CD4-positive, alpha-beta T cell (primary cell): ENCODE measurements around the gene ZNF823. TPM values are rescaled to one million over a fixed set of nuclear protein-coding genes. Genes with fewer than 3 reads are reported as not detected.

Experiments
- ATAC-seq: fragments of 200-7000 bp; cut with Tn5 transposase; one replicate; pipeline ENCODE4 v1.10.0; 2022; ENCODE audit warnings: mild to moderate bottlenecking; ENCODE audit not compliant: poor library complexity
- CTCF ChIA-PET: fragments of 350-600 bp; sonication (Branson Sonifier 250); formaldehyde crosslinking; loops from one replicate; lab custom pipeline; 2021; ENCODE audit warnings: antibody characterized with exemption, inconsistent platforms; lab: Charles Lee
- POLR2A ChIA-PET: fragments of 350-600 bp; sonication (Branson Sonifier 250); formaldehyde crosslinking; loops from one replicate; lab custom pipeline; 2021; ENCODE audit warnings: antibody characterized with exemption, inconsistent platforms; lab: Charles Lee
- DNase-seq, 14 experiments: peaks; one replicate each; pipeline ENCODE4 v3.0.0-alpha.2; 2013 to 2020; ENCODE audit warnings: mixed read lengths in 2 of 14
- H3K27ac ChIP-seq, 2 donors: one replicate each; pipeline versions ENCODE4 v1.5.1 to v1.7.0; 2013; ENCODE audit warnings: low read length in 2 of 2, low read depth in 1 of 2, mild to moderate bottlenecking in 1 of 2
- H3K27me3 ChIP-seq, 2 experiments: 1 replicate in 1 of 2; 2 replicates in 1 of 2; pipeline versions ENCODE4 v1.6.1 to v1.7.0; 2013; ENCODE audit warnings: low read length in 2 of 2, control low read depth in 1 of 2, mild to moderate bottlenecking in 1 of 2, moderate library complexity in 1 of 2; ENCODE audit not compliant: insufficient read depth in 2 of 2, control insufficient read depth in 1 of 2
- H3K36me3 ChIP-seq: one replicate; pipeline ENCODE4 v1.6.1; 2013; ENCODE audit warnings: low read length, control low read depth; ENCODE audit not compliant: insufficient read depth
- H3K4me1 ChIP-seq: one replicate; pipeline ENCODE4 v1.6.1; 2013; ENCODE audit warnings: low read length, control low read depth; ENCODE audit not compliant: insufficient read depth
- H3K4me3 ChIP-seq: one replicate; pipeline ENCODE4 v1.5.1; 2013; ENCODE audit warnings: mild to moderate bottlenecking, low read length, moderate library complexity
- H3K9me3 ChIP-seq, 2 experiments: 1 replicate in 1 of 2; 2 replicates in 1 of 2; pipeline versions ENCODE4 v1.6.1 to v1.7.0; 2013; ENCODE audit warnings: low read length in 2 of 2, mild to moderate bottlenecking in 2 of 2, control low read depth in 1 of 2, moderate library complexity in 1 of 2; ENCODE audit not compliant: control insufficient read depth in 1 of 2, insufficient read depth in 1 of 2
- H3K27ac Mint-ChIP-seq: one replicate; pipeline ENCODE4 v1.8.0; 2020; ENCODE audit warnings: mixed read lengths
- H3K27me3 Mint-ChIP-seq: one replicate; pipeline ENCODE4 v1.8.0; 2021; ENCODE audit warnings: mixed read lengths
- H3K36me3 Mint-ChIP-seq: one replicate; pipeline ENCODE4 v1.8.0; 2021; ENCODE audit warnings: low read depth, mixed read lengths
- H3K4me1 Mint-ChIP-seq: one replicate; pipeline ENCODE4 v1.8.0; 2021; ENCODE audit warnings: low read depth, mixed read lengths
- H3K4me3 Mint-ChIP-seq: one replicate; pipeline ENCODE4 v1.8.0; 2020; ENCODE audit warnings: mild to moderate bottlenecking, mixed read lengths
- H3K9me3 Mint-ChIP-seq: one replicate; pipeline ENCODE4 v1.8.0; 2020; ENCODE audit warnings: mixed read lengths
- intact Hi-C, 2 experiments: fragments of 100-400 bp; cut with DNase I in 1 of 2; cut with micrococcal nuclease in 1 of 2; formaldehyde crosslinking; loops; one replicate each; pipeline versions ENCODE4 v1.15.1 to v1.9.0; 2023 to 2025; cut with DNase I, micrococcal nuclease
- total RNA-seq, 174 experiments: library from RNA in 2 of 174; stranded (reverse) in 2 of 174; gene quantifications; one replicate each; pipeline ENCODE4 v1.2.3 and lab custom pipeline; 2021 to 2026
- TF ChIP-seq, protein P1 (sequence below): fragments of 200-600 bp; IDR thresholded peaks from one replicate; pipeline ENCODE4 v1.8.0; 2022; ENCODE audit warnings: antibody characterized with exemption, mild to moderate bottlenecking

ZNF823 gene
- total RNA-seq, 2 experiments from 2014 or later, result 1.7 to 2.2 TPM

DNA sequence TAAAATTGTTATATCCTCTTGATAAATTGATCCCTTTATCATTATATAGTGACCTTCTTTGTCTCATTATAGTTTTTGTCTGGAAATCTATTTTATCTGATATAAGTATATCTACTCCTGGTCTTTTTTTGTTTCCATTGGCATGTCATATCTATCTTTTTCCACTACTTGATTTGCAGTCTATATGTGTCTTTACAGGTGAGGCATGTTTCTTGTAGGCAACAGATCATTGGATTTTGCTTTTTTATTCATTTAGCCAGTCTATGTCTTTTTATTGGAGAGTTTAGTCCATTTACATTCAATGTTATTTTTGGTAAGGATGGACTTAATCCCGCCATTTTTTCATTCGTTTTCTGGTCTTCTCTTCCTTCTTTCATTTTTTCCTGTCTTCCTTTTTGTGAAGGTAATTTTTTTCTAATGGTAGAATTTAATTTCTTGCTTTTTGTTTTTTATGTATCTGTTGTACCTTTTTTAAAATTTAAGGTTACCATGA, 13.5 kb upstream of the ZNF823 start:
- Mint-ChIP-seq H3K9me3 (peaks cover 36% of the 10 kb centered on the region), H3K27ac (no peak overlapping the region), H3K27me3 (peaks cover 34% of the 10 kb centered on the region), H3K36me3 (peaks cover 11% of the 10 kb centered on the region), H3K4me1 (no peaks in the 10 kb centered on the region), H3K4me3 (no peak overlapping the region)
- H3K36me3 ChIP-seq, result no peaks in the 10 kb centered on the region
- H3K27me3 ChIP-seq, result peaks cover 3 to 8% of the 10 kb centered on the region in 2 experiments
- no peak for ATAC-seq
- H3K9me3 ChIP-seq, result peaks cover 11 to 50% of the 10 kb centered on the region in 2 experiments
- DNase-seq, result no peak
- H3K4me1 ChIP-seq, result no peaks in the 10 kb centered on the region
- ChIA-PET POLR2A (no interaction called here), CTCF (no interaction called here)
- H3K27ac ChIP-seq, result no peak overlapping the region
- intact Hi-C loops, result no loop called here
- H3K4me3 ChIP-seq, result no peak overlapping the region
- TF ChIP-seq, protein P1, sequence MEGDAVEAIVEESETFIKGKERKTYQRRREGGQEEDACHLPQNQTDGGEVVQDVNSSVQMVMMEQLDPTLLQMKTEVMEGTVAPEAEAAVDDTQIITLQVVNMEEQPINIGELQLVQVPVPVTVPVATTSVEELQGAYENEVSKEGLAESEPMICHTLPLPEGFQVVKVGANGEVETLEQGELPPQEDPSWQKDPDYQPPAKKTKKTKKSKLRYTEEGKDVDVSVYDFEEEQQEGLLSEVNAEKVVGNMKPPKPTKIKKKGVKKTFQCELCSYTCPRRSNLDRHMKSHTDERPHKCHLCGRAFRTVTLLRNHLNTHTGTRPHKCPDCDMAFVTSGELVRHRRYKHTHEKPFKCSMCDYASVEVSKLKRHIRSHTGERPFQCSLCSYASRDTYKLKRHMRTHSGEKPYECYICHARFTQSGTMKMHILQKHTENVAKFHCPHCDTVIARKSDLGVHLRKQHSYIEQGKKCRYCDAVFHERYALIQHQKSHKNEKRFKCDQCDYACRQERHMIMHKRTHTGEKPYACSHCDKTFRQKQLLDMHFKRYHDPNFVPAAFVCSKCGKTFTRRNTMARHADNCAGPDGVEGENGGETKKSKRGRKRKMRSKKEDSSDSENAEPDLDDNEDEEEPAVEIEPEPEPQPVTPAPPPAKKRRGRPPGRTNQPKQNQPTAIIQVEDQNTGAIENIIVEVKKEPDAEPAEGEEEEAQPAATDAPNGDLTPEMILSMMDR, result no peak

GRCh38 chr19:11749751-11750150, 11.0 kb upstream of the ZNF823 start:
- no peaks in the 10 kb centered on the region for H3K36me3 ChIP-seq
- ATAC-seq (no peak), DNase-seq (no peak)
- ChIA-PET CTCF (no interaction called here), POLR2A (no interaction called here)
- TF ChIP-seq, protein P1, result no peak
- Mint-ChIP-seq H3K27me3 (peaks cover 29% of the 10 kb centered on the region), H3K36me3 (peaks cover 9% of the 10 kb centered on the region), H3K4me3 (no peak overlapping the region), H3K4me1 (no peaks in the 10 kb centered on the region), H3K9me3 (peaks cover 30% of the 10 kb centered on the region), H3K27ac (no peak overlapping the region)
- H3K9me3 ChIP-seq, result peaks cover 18 to 34% of the 10 kb centered on the region in 2 experiments
- intact Hi-C loops, result no loop called here
- no peaks in the 10 kb centered on the region for H3K4me1 ChIP-seq
- peaks cover 2 to 6% of the 10 kb centered on the region in 2 experiments for H3K27me3 ChIP-seq
- H3K4me3 ChIP-seq, result no peak overlapping the region
- no peak overlapping the region for H3K27ac ChIP-seq

DNA sequence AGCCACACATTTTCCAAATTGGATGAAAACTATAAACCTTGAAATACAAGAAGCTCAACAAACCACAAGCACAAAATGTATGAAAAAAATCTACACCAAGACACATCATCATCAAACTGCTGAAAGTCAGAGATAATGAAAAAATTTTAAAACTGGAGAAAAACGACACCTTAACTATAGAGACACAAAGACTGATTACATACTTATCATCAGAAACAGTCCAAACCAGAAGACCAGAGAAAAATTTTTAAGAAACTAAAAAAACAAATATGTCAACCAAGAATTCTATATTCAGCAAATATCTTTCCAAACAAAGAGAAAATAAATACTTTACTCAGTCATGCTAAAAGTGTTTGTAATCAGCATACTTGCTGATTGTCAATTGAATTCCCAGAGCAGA, 8.5 kb upstream of the ZNF823 start:
- no peak overlapping the region for H3K27ac ChIP-seq
- ChIA-PET POLR2A (no interaction called here), CTCF (no interaction called here)
- ATAC-seq (no peak), DNase-seq (no peak)
- TF ChIP-seq, protein P1, result no peak
- no peaks in the 10 kb centered on the region for H3K36me3 ChIP-seq
- Mint-ChIP-seq H3K4me3 (no peak overlapping the region), H3K27me3 (peaks cover 13% of the 10 kb centered on the region), H3K4me1 (no peaks in the 10 kb centered on the region), H3K36me3 (peaks cover 4% of the 10 kb centered on the region), H3K27ac (no peak overlapping the region), H3K9me3 (peaks cover 24% of the 10 kb centered on the region)
- intact Hi-C loops, result no loop called here
- H3K4me1 ChIP-seq, result no peaks in the 10 kb centered on the region
- H3K4me3 ChIP-seq, result no peak overlapping the region
- H3K27me3 ChIP-seq, result no peaks in the 10 kb centered on the region
- H3K9me3 ChIP-seq, result peaks cover 17 to 21% of the 10 kb centered on the region in 2 experiments
